ENCODE results near the gene PCSK5. TPM values are rescaled to one million over a fixed set of nuclear protein-coding genes. Genes with fewer than 3 reads are reported as not detected.

PCSK5 gene
- total RNA-seq, 6 experiments from 2014 or later, result 1.4 to 5.8 (median 3.5) TPM

DNA sequence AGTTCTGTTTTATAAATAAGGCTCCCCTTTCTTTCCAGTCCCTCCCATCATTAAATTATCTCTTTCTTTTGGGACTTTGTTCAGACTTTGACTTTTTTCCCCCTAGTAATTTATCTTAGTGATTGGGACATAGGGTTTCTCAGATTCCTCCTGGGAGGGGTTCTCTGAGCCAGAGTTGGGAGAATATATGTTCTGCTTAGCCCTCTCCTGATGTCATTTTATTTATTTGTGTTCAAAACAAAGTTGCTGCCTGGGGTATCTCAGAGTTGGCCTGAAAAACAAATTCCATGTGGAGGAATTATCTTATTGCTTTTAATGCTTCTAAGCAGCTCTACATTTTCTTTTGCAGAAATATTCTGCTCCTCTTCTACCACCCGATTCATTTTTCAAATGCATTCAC, 211.0 kb downstream of the PCSK5 start:
- H3K4me1 ChIP-seq, result peaks cover 0 to 9% (median 0%) of the 10 kb centered on the region in 4 donors
- DNase-seq (no peak), ATAC-seq (no peak)
- no peaks in the 10 kb centered on the region for H3K36me3 ChIP-seq
- no peak overlapping the region for H3K27ac ChIP-seq
- no peaks in the 10 kb centered on the region for H3K27me3 ChIP-seq
- no peaks in the 10 kb centered on the region for H3K9me3 ChIP-seq
- TF ChIP-seq, protein P1, sequence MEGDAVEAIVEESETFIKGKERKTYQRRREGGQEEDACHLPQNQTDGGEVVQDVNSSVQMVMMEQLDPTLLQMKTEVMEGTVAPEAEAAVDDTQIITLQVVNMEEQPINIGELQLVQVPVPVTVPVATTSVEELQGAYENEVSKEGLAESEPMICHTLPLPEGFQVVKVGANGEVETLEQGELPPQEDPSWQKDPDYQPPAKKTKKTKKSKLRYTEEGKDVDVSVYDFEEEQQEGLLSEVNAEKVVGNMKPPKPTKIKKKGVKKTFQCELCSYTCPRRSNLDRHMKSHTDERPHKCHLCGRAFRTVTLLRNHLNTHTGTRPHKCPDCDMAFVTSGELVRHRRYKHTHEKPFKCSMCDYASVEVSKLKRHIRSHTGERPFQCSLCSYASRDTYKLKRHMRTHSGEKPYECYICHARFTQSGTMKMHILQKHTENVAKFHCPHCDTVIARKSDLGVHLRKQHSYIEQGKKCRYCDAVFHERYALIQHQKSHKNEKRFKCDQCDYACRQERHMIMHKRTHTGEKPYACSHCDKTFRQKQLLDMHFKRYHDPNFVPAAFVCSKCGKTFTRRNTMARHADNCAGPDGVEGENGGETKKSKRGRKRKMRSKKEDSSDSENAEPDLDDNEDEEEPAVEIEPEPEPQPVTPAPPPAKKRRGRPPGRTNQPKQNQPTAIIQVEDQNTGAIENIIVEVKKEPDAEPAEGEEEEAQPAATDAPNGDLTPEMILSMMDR (IDR thresholded peaks at IDR 0.05), result no peak
- no peak for TF ChIP-seq POLR2A (IDR thresholded peaks at IDR 0.05)
- WGBS (ENCODE audit: insufficient coverage, low coverage, low lambda C conversion rate, missing lambda C conversion rate), result 59% methylated on average over 1 of the region's 1 CpG
- intact Hi-C loops (cut with DNase I), result no loop called here
- H3K4me3 ChIP-seq, result no peak overlapping the region

GRCh38 chr9:76101947-76102346, 211.5 kb downstream of the PCSK5 start:
- intact Hi-C loops (cut with DNase I), result no loop called here
- no peaks in the 10 kb centered on the region for H3K36me3 ChIP-seq
- 62% methylated on average over 4 of the region's 4 CpGs for WGBS (ENCODE audit: insufficient coverage, low coverage, low lambda C conversion rate, missing lambda C conversion rate)
- ATAC-seq (no peak), DNase-seq (no peak)
- no peak overlapping the region for H3K4me3 ChIP-seq
- H3K4me1 ChIP-seq, result peaks cover 0 to 9% (median 0%) of the 10 kb centered on the region in 4 donors
- H3K9me3 ChIP-seq, result no peaks in the 10 kb centered on the region
- no peak for TF ChIP-seq POLR2A (IDR thresholded peaks at IDR 0.05)
- TF ChIP-seq, protein P1 (IDR thresholded peaks at IDR 0.05), result no peak
- H3K27ac ChIP-seq, result no peak overlapping the region
- H3K27me3 ChIP-seq, result no peaks in the 10 kb centered on the region

DNA sequence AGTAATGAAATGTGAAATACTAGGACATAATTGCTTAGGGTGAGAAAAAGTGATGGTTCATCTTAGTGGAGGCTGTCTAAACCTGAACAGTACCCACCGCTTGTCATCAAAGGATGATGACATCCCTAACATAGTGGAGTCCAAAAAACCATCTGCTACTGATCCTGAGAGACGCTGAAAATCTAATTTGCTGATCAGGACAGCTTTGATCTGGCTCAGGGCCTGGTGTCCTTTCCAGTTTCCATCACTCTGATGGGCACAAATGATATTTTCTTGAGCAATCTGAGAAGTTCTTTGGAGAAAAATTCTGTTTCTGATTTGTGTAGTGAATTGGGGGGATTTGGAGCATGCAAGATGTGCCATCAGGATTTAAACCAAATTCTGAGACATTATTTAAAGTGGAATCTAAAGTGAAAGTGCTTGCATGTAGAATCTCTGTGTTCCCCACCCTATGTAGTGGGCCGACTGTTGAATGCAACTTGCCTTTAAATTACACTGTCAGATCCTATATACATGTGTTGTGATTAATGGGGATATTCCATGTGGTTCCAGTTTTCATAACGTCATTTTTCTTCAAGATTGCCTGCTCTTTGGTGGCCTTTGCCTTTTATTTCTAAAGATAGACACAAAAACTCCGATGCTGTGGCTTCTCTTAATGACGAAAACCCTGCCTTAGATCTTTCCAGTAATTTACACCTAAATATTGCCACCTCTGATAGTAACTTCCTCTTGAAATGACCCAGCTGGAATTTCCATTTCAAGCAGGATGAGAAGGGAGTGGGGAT, 213.2 kb downstream of the PCSK5 start:
- Histone ChIP-seq H3K27ac (no peak overlapping the region), H3K27me3 (no peaks in the 10 kb centered on the region), H3K9me3 (no peaks in the 10 kb centered on the region), H3K4me3 (no peak overlapping the region), H3K4me1 (no peaks in the 10 kb centered on the region), H3K36me3 (no peaks in the 10 kb centered on the region)
- DNase-seq (no peak), ATAC-seq (no peak)
- no peak for TF ChIP-seq POLR2A (IDR thresholded peaks at IDR 0.05)
- TF ChIP-seq, protein P1 (IDR thresholded peaks at IDR 0.05), result no peak
- WGBS (ENCODE audit: insufficient coverage, low coverage, low lambda C conversion rate, missing lambda C conversion rate), result 74% methylated on average over 6 of the region's 6 CpGs
- intact Hi-C loops (cut with DNase I), result no loop called here

GRCh38 chr9:76107482-76107881, 217.0 kb downstream of the PCSK5 start:
- no peaks in the 10 kb centered on the region for H3K4me1 ChIP-seq
- H3K9me3 ChIP-seq, result no peaks in the 10 kb centered on the region
- no peak overlapping the region for H3K4me3 ChIP-seq
- ATAC-seq (no peak), DNase-seq (no peak)
- H3K27me3 ChIP-seq, result no peaks in the 10 kb centered on the region
- intact Hi-C loops (cut with DNase I), result no loop called here
- H3K27ac ChIP-seq, result no peak overlapping the region
- TF ChIP-seq, protein P1 (IDR thresholded peaks at IDR 0.05), result no peak
- no peak for TF ChIP-seq POLR2A (IDR thresholded peaks at IDR 0.05)
- WGBS (ENCODE audit: insufficient coverage, low coverage, low lambda C conversion rate, missing lambda C conversion rate), result 70% methylated on average over 4 of the region's 4 CpGs
- H3K36me3 ChIP-seq, result no peaks in the 10 kb centered on the region

Data from right lobe of liver (tissue), 6 donors.